GM12875 (cell line): ENCODE data around the gene PDE4D.

ENCODE experiments used
- H3K4me3 ChIP-seq: one replicate; pipeline ENCODE4 v1.5.1; 2011; ENCODE audit warnings: low read depth, low read length, control low read depth
- CTCF ChIP-seq: IDR thresholded peaks from 2 replicates; pipeline ENCODE4 v1.5.1; 2011; ENCODE audit warnings: low read depth, mild to moderate bottlenecking, control low read depth, inconsistent platforms, low read length, moderate library complexity, borderline replicate concordance; ENCODE audit not compliant: insufficient read depth

PDE4D gene

GRCh38 chr5:59287361-59287760, 606.2 kb downstream of the PDE4D start:
- no peak for TF ChIP-seq CTCF
- no peak overlapping the region for H3K4me3 ChIP-seq

GRCh38 chr5:59286510-59286909, 607.0 kb downstream of the PDE4D start:
- TF ChIP-seq CTCF: no peak
- no peak overlapping the region for H3K4me3 ChIP-seq

- no peak overlapping the region for H3K4me3 ChIP-seq
- no peak for TF ChIP-seq CTCF
These were observed 608.1 kb downstream of the PDE4D start for GRCh38 chr5:59285300-59286016.

GRCh38 chr5:59282726-59283125, 610.8 kb downstream of the PDE4D start:
- TF ChIP-seq CTCF: no peak
- H3K4me3 ChIP-seq: no peak overlapping the region

- TF ChIP-seq CTCF: no peak
- H3K4me3 ChIP-seq: no peak overlapping the region
These were observed 613.5 kb downstream of the PDE4D start for GRCh38 chr5:59279979-59280378.

GRCh38 chr5:59276917-59277372, 616.6 kb downstream of the PDE4D start:
- no peak for TF ChIP-seq CTCF
- no peak overlapping the region for H3K4me3 ChIP-seq

GRCh38 chr5:59276325-59276675, 617.2 kb downstream of the PDE4D start:
- no peak for TF ChIP-seq CTCF
- no peak overlapping the region for H3K4me3 ChIP-seq
